ENCODE data around the gene POLR3GL. TPM values are rescaled to one million over a fixed set of nuclear protein-coding genes. Genes with fewer than 3 reads are reported as not detected.

POLR3GL gene
- total and polyA plus RNA-seq, 2 donors, result 37.5 to 89.6 TPM

DNA sequence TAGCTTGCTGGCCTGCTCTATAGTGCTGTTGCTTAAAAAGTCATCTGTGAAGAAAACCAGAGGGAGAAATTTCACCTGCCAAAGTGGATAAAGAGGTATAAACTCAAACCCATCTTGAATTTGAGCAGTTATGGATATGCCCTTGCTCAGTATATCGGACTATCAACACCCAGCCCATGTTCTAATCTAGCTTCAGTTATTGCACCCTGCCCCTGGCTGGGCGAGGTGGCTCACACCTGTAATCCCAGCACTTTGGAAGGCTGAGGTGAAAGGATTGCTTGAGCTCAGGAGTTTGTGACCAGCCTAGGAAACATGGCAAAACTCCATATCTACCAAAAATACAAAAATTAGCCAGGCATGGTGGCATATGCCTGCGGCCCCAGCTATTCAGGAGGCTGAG lies 20.0 kb upstream of the POLR3GL start:
- Histone ChIP-seq H3K27ac (ENCODE audit: low read depth in 1 of 2, low read length in 1 of 2) (no peak overlapping the region), H3K4me1 (ENCODE audit: control insufficient read depth in 2 of 2, insufficient read depth in 2 of 2, low read length in 2 of 2) (no peaks in the 10 kb centered on the region), H3K4me3 (ENCODE audit: low read length in 2 of 2) (no peak overlapping the region), H3K9me3 (ENCODE audit: control insufficient read depth in 2 of 2, insufficient read depth in 1 of 2, low read length in 1 of 2) (no peaks in the 10 kb centered on the region), H3K27me3 (ENCODE audit: control insufficient read depth in 2 of 2, insufficient read depth in 1 of 2, low read length in 1 of 2) (no peaks in the 10 kb centered on the region), H3K36me3 (ENCODE audit: control insufficient read depth in 2 of 2, insufficient read depth in 2 of 2, low read length in 1 of 2) (peaks cover 16 to 24% of the 10 kb centered on the region in 2 donors)
- no peak for DNase-seq (ENCODE audit: low read depth in 6 of 9, low spot score in 9 of 9)
- 79% methylated on average over 3 of the region's 3 CpGs for WGBS

GRCh38 chr1:145946477-145946986 lies 18.0 kb upstream of the POLR3GL start:
- no peak for DNase-seq (ENCODE audit: low read depth in 6 of 9, low spot score in 9 of 9)
- Histone ChIP-seq H3K27me3 (ENCODE audit: control insufficient read depth in 2 of 2, insufficient read depth in 1 of 2, low read length in 1 of 2) (no peaks in the 10 kb centered on the region), H3K4me1 (ENCODE audit: control insufficient read depth in 2 of 2, insufficient read depth in 2 of 2, low read length in 2 of 2) (no peaks in the 10 kb centered on the region), H3K36me3 (ENCODE audit: control insufficient read depth in 2 of 2, insufficient read depth in 2 of 2, low read length in 1 of 2) (peaks cover 16 to 27% of the 10 kb centered on the region in 2 donors), H3K4me3 (ENCODE audit: low read length in 2 of 2) (no peak overlapping the region), H3K9me3 (ENCODE audit: control insufficient read depth in 2 of 2, insufficient read depth in 1 of 2, low read length in 1 of 2) (no peaks in the 10 kb centered on the region), H3K27ac (ENCODE audit: low read depth in 1 of 2, low read length in 1 of 2) (no peak overlapping the region)
- 97% methylated on average over 4 of the region's 4 CpGs for WGBS

DNA sequence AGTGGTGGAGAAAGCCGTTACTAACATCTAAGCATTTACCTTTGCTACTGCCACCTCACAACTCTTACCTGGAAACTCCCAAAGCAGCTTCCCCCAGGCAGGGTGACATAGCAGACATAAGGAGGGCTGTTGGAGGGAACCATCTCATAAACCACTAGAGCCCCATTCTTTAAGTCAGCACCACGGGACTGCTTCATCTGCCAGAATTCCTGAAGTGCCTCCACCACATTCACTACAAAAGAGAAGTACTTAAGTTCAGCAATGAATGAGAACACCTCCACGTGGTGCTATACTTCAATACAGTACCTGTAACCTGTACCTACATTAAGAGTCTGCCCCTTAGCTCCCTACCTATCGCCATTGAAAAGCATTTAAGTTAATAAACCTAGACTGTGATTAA lies 16.9 kb upstream of the POLR3GL start:
- Histone ChIP-seq H3K9me3 (ENCODE audit: control insufficient read depth in 2 of 2, insufficient read depth in 1 of 2, low read length in 1 of 2) (no peaks in the 10 kb centered on the region), H3K4me3 (ENCODE audit: low read length in 2 of 2) (no peak overlapping the region), H3K4me1 (ENCODE audit: control insufficient read depth in 2 of 2, insufficient read depth in 2 of 2, low read length in 2 of 2) (no peaks in the 10 kb centered on the region), H3K27ac (ENCODE audit: low read depth in 1 of 2, low read length in 1 of 2) (no peak overlapping the region), H3K36me3 (ENCODE audit: control insufficient read depth in 2 of 2, insufficient read depth in 2 of 2, low read length in 1 of 2) (peaks cover 13 to 25% of the 10 kb centered on the region in 2 donors), H3K27me3 (ENCODE audit: control insufficient read depth in 2 of 2, insufficient read depth in 1 of 2, low read length in 1 of 2) (no peaks in the 10 kb centered on the region)
- no peak for DNase-seq (ENCODE audit: low read depth in 6 of 9, low spot score in 9 of 9)
- 98% methylated on average over 4 of the region's 4 CpGs for WGBS

DNA sequence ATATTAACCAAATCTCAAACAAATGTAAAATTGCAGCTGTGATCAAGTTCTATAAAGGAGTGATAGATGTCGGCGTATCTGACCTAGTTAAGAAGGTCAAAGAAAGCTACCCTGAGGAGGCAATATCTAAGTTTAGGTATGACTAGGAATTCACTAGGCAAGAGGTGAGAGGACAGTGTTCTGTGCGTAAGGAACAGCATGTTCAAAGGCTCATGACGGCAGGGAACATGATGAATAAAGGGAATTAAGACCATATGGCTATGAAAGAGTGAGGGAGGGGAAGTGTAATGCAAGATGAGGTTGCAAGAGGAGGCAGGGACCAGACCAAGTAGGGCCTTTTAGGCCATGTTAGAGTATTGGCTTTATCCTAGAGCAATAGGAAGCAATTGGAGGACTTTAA lies 15.3 kb upstream of the POLR3GL start:
- no peaks in the 10 kb centered on the region for H3K27me3 ChIP-seq (ENCODE audit: control insufficient read depth in 2 of 2, insufficient read depth in 1 of 2, low read length in 1 of 2)
- no peak for DNase-seq (ENCODE audit: low read depth in 6 of 9, low spot score in 9 of 9)
- H3K4me3 ChIP-seq (ENCODE audit: low read length in 2 of 2), result no peak overlapping the region
- H3K27ac ChIP-seq (ENCODE audit: low read depth in 1 of 2, low read length in 1 of 2), result no peak overlapping the region
- H3K4me1 ChIP-seq (ENCODE audit: control insufficient read depth in 2 of 2, insufficient read depth in 2 of 2, low read length in 2 of 2), result no peaks in the 10 kb centered on the region
- H3K36me3 ChIP-seq (ENCODE audit: control insufficient read depth in 2 of 2, insufficient read depth in 2 of 2, low read length in 1 of 2), result peaks cover 7 to 12% of the 10 kb centered on the region in 2 donors
- no peaks in the 10 kb centered on the region for H3K9me3 ChIP-seq (ENCODE audit: control insufficient read depth in 2 of 2, insufficient read depth in 1 of 2, low read length in 1 of 2)
- 98% methylated on average over 4 of the region's 4 CpGs for WGBS

DNA sequence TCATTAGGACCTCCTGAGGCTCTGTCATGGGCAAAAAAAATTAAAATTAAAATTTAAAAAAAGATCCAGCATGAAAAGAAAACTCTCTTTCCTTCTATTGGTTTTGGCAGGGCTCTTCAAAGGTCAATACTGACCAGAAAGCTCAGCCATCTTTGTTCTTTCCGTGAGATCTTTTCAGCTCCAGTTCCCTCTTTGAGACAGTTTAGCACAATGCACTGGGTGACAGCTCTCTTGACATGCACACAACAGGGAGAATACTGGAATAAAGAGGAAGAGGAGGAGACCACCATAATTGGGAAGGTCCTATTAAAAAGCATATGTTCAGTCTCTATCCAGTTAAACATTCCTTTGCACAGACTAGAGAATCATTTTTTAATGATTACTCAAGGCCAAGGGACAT lies 13.0 kb upstream of the POLR3GL start:
- H3K36me3 ChIP-seq (ENCODE audit: control insufficient read depth in 2 of 2, insufficient read depth in 2 of 2, low read length in 1 of 2), result peaks cover 7 to 9% of the 10 kb centered on the region in 2 donors

GRCh38 chr1:145952903-145953302 lies 11.6 kb upstream of the POLR3GL start:
- no peak overlapping the region for H3K27ac ChIP-seq (ENCODE audit: low read depth in 1 of 2, low read length in 1 of 2)
- H3K36me3 ChIP-seq (ENCODE audit: control insufficient read depth in 2 of 2, insufficient read depth in 2 of 2, low read length in 1 of 2), result peaks cover 4 to 9% of the 10 kb centered on the region in 2 donors
- no peaks in the 10 kb centered on the region for H3K27me3 ChIP-seq (ENCODE audit: control insufficient read depth in 2 of 2, insufficient read depth in 1 of 2, low read length in 1 of 2)
- peaks cover 9 to 16% of the 10 kb centered on the region in 2 donors for H3K4me1 ChIP-seq (ENCODE audit: control insufficient read depth in 2 of 2, insufficient read depth in 2 of 2, low read length in 2 of 2)
- DNase-seq (ENCODE audit: low read depth in 6 of 9, low spot score in 9 of 9), result no peak
- 99% methylated on average over 3 of the region's 3 CpGs for WGBS
- H3K4me3 ChIP-seq (ENCODE audit: low read length in 2 of 2), result no peak overlapping the region
- no peaks in the 10 kb centered on the region for H3K9me3 ChIP-seq (ENCODE audit: control insufficient read depth in 2 of 2, insufficient read depth in 1 of 2, low read length in 1 of 2)

More for the DNA sequence above, 13.0 kb upstream of the POLR3GL start:
- Histone ChIP-seq H3K9me3 (ENCODE audit: control insufficient read depth in 2 of 2, insufficient read depth in 1 of 2, low read length in 1 of 2) (no peaks in the 10 kb centered on the region), H3K4me1 (ENCODE audit: control insufficient read depth in 2 of 2, insufficient read depth in 2 of 2, low read length in 2 of 2) (peaks cover 7 to 11% of the 10 kb centered on the region in 2 donors), H3K27ac (ENCODE audit: low read depth in 1 of 2, low read length in 1 of 2) (no peak overlapping the region), H3K27me3 (ENCODE audit: control insufficient read depth in 2 of 2, insufficient read depth in 1 of 2, low read length in 1 of 2) (no peaks in the 10 kb centered on the region), H3K4me3 (ENCODE audit: low read length in 2 of 2) (no peak overlapping the region)
- WGBS, result 100% methylated on average over 1 of the region's 1 CpG
- no peak for DNase-seq (ENCODE audit: low read depth in 6 of 9, low spot score in 9 of 9)

GRCh38 chr1:145953861-145954260 lies 10.6 kb upstream of the POLR3GL start:
- H3K36me3 ChIP-seq (ENCODE audit: control insufficient read depth in 2 of 2, insufficient read depth in 2 of 2, low read length in 1 of 2), result peaks cover 4 to 9% of the 10 kb centered on the region in 2 donors
- DNase-seq (ENCODE audit: low read depth in 6 of 9, low spot score in 9 of 9), result no peak
- H3K27me3 ChIP-seq (ENCODE audit: control insufficient read depth in 2 of 2, insufficient read depth in 1 of 2, low read length in 1 of 2), result no peaks in the 10 kb centered on the region
- H3K9me3 ChIP-seq (ENCODE audit: control insufficient read depth in 2 of 2, insufficient read depth in 1 of 2, low read length in 1 of 2), result no peaks in the 10 kb centered on the region
- H3K4me3 ChIP-seq (ENCODE audit: low read length in 2 of 2), result no peak overlapping the region
- no peak overlapping the region for H3K27ac ChIP-seq (ENCODE audit: low read depth in 1 of 2, low read length in 1 of 2)
- peaks cover 12 to 21% of the 10 kb centered on the region in 2 donors for H3K4me1 ChIP-seq (ENCODE audit: control insufficient read depth in 2 of 2, insufficient read depth in 2 of 2, low read length in 2 of 2)
- WGBS, result 95% methylated on average over 6 of the region's 6 CpGs

- Histone ChIP-seq H3K27me3 (ENCODE audit: control insufficient read depth in 2 of 2, insufficient read depth in 1 of 2, low read length in 1 of 2) (peaks cover 0 to 9% of the 10 kb centered on the region in 2 donors), H3K27ac (ENCODE audit: low read depth in 1 of 2, low read length in 1 of 2) (no peak overlapping the region), H3K9me3 (ENCODE audit: control insufficient read depth in 2 of 2, insufficient read depth in 1 of 2, low read length in 1 of 2) (peaks cover 0 to under 1% of the 10 kb centered on the region in 2 donors), H3K4me1 (ENCODE audit: control insufficient read depth in 2 of 2, insufficient read depth in 2 of 2, low read length in 2 of 2) (peaks cover 24 to 27% of the 10 kb centered on the region in 2 donors), H3K4me3 (ENCODE audit: low read length in 2 of 2) (no peak overlapping the region), H3K36me3 (ENCODE audit: control insufficient read depth in 2 of 2, insufficient read depth in 2 of 2, low read length in 1 of 2) (peaks cover 0 to 3% of the 10 kb centered on the region in 2 donors)
- 68% methylated on average over 2 of the region's 2 CpGs for WGBS
- no peak for DNase-seq (ENCODE audit: low read depth in 6 of 9, low spot score in 9 of 9)
Measured at GRCh38 chr1:145955436-145955835, 9.1 kb upstream of the POLR3GL start.

GRCh38 chr1:145956361-145956760 lies 8.1 kb upstream of the POLR3GL start:
- Histone ChIP-seq H3K27ac (ENCODE audit: low read depth in 1 of 2, low read length in 1 of 2) (peak overlapping the region in 1 of 2 donors; percentile 85), H3K4me1 (ENCODE audit: control insufficient read depth in 2 of 2, insufficient read depth in 2 of 2, low read length in 2 of 2) (peaks cover 27 to 34% of the 10 kb centered on the region in 2 donors), H3K9me3 (ENCODE audit: control insufficient read depth in 2 of 2, insufficient read depth in 1 of 2, low read length in 1 of 2) (peaks cover 0 to 3% of the 10 kb centered on the region in 2 donors), H3K36me3 (ENCODE audit: control insufficient read depth in 2 of 2, insufficient read depth in 2 of 2, low read length in 1 of 2) (no peaks in the 10 kb centered on the region), H3K27me3 (ENCODE audit: control insufficient read depth in 2 of 2, insufficient read depth in 1 of 2, low read length in 1 of 2) (peaks cover 0 to 18% of the 10 kb centered on the region in 2 donors), H3K4me3 (ENCODE audit: low read length in 2 of 2) (peak overlapping the region; percentile 70 to 95)
- DNase-seq (ENCODE audit: low read depth in 6 of 9, low spot score in 9 of 9), result no peak
